HG02798 (cell line): ENCODE measurements around the gene KCNK1.
A peak's percentile ranks its signal among the peaks of the same experiment; 100 is the strongest.

Experiments used
- ATAC-seq: cut with Tn5 transposase; IDR thresholded peaks from one replicate; pipeline ENCODE4 v1.9.1; 2021; ENCODE audit warnings: mild to moderate bottlenecking; ENCODE audit not compliant: unreplicated experiment, poor library complexity

The KCNK1 gene

DNA sequence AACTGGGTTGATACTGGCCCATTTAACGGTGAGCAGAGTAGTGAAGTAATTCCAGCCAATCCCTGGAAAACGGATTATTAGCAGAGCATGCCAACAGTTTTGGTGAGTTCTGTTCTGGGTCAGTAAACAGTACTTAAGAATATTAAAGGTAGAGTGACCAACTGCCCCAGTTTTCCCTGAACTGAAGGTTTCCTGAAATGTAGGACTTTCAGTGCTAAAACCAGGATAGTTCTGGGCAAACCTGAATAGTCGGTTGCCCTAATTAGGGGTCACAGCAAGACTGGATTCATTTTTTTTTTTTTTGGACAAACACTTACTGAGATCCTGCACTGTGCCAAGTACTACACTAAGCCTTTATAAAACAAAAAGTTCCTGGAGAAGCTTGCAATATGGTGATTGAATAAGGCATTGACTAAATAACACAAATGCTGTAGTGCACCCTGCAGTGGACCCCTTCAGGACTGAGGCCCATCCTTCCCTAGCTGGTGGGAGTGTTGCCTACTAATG is 75.9 kb downstream of the KCNK1 start:
- ATAC-seq, result no peak

DNA sequence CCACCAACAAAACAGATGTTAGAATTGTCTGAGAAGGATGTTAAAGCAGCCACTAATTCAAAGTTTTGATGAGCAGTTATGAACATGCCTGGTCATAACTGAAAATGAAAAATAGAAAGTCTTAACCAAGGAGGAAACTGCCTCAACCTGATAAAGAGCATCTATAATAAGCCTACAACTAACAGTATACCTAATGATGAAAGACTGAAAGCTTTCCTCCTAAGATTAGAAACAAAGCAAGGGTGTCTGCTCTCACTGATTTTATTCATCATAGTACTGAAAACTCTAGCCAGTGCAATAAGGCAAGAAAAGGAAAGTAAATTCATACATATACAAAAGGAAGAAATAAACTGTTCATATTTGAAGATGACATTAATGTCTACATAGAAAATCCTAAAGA is 82.0 kb downstream of the KCNK1 start:
- peak; percentile 78 for ATAC-seq

DNA sequence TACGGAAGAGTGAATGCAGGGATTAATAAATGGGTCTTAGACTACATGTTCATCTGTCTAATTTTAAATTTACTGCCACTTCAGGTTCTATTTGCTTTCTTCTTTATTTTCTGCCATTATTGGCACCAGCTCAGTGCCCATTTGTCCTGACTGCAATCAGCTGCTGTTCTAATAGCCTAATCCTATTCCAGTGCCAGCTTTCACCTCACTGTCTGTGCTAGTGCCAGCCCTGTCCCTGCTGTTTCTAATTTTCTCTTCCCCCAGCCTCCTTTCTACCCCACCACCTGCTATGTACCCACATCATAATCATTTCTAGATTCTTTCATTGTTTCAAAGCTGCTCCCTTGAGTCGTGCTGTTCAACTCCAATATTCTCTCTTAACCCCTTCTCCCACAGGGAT is 86.4 kb downstream of the KCNK1 start:
- ATAC-seq, result no peak

DNA sequence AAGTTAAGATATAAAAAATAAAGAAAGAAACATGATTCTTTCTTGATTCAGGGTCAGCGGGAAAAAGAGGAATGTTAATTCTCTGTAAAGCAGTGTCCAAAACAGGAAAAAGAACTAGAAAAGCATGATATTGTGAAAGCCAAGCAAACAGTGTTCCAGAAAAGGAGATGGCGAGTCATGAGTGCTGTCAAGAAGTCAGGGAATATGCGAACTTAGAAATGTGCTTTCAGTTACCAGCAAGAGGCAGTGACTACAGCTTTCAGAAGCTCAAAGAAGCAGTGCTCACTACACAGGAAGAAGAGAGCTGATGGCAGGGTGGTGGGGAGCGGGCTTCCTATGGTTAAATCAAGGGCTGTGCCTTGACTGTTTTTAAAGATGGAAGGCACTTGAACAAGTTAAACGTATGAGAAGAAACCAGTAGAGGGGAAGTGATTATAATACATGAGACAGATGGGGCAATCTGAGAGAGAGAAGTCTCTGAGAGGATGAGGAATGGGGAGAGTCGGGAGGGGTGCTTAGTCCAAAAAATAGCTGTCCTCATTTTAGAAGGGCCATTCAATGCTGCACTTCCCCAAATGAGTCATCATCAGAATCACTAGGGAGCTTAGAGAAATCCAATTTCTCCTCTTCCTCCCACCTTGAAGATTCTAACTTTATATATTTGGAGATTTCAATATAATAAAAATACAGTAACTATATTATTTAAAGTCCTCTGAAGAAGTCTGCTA is 90.4 kb downstream of the KCNK1 start:
- ATAC-seq, result no peak

DNA sequence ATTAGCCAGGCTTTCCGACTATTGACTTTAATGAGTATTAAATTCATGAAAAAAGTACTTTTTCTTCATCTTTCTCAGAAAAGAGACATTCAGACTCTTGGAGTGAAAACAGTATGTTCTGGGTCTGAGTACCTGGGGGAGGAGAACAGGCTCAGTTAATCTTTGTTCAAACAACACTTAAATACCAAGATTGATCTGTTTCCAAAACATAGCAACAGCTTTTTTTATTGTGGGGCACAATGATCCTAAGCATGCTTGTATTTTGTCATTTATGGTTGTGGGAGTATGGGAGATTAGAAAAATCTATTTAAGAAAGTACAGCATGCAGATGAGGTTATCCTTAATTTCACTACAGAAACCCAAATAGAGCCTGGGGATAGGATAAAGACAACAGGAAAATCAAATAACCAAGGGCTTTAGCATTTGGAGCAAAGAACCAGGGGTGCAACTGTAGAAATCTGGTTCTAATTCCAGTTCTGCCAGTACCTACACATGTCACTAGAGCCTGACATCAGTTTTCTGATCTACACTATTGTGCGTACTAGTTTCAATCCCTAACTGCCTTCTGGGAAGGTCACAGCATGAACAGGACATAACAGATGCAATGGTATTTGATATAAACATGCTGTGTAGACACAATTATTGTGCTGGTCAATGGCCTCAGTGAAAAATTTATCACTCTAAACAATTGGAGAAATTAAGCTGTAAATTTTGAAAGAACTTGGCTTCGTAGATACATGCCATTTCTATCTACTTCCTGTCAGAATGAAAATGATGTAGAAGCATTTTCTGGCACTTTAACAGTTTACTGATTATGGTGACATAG is 91.2 kb downstream of the KCNK1 start:
- no peak for ATAC-seq

DNA sequence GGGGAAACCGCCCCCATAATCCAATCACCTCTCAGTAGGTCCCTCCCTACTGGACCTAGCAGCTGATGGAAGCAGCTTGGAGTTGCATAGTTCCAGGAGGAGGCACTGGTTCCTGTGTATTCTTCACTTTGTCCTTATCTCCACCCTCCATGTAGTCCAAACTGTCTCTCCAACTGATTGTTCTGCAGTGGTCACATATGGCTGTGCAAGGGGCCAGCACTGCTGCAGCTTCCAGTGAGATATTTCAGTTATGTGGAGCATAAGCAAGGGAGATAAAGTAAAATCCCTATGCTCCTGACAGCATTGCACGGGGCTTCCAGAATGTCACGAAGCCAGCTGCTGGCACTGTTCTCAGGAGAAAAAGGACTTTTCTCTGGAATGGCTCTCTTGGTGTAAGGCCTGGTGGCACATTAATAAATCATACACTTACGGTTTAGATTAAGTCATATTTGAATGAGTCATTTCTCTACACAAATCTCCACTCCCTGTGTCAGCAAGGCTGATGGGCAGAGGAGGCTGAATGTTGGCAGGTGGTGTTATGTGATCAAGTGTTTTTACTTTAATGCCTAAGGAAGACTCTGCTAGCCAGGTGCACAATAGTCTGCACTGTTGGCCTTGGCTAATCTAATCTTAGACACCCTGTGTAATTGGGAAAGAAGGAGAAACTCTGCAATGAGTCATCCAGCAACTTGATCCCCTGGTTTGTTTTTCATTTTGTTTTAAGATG is 93.4 kb downstream of the KCNK1 start:
- no peak for ATAC-seq

DNA sequence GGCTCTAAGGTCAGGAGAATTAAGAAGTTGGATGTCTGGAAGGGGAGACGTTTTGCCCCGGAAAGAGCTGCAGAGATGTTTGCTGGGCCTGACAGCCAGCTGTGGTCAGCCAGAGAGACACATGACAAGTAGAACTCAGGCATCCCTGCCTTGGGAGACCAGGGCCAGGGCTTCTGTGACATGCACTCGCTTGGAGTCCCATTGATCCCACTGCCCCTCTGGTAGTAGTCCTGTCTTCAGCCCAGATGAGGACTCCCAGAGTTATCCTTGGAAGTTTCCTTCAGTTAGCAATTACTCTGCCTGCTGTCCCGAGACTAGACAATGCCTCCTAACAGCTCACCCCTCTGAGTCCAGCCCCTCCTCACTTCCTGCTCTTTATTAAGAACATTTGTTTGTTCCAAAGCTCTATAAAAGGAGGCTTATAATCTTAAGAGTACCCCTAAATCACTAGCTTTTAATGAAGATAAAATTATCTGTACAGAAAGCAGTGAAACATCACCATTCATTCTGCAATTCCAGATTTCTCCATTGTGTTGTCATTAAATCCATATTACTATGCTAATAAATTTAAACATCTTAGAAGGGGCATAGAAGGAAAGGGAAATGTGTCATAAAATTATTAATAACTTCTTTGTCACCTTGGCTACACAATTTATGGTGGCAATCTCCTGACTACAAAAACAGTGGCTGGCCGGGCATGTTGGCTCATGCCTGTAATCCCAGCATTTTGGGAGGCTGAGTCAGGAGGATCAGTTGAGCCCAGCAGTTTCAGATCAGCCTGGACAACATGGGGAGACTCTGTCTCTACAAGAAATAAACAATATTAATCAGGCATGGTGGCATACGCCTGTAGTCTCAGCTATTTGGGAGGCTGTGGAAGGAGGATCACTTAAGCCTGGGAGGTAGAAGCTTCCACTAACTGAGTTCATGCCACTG is 94.2 kb downstream of the KCNK1 start:
- no peak for ATAC-seq

DNA sequence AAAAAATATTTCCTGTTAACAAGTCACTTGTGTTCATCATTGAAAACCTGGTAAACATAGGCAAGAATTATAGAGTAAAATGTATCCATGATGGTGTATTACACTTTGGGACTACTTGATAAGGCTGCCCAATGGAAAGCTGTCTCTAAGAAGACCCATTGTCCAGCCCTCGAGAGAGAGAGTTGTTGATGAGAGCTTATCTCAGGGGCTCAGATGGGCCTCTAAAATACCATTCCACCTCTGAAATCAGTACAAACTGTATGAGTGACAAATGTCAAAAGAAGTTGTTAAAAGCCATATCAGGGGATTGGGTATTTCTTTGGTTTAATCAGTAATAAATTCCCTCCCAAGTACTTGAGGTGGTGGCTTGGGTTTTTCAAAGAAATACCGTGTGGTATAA is 96.1 kb downstream of the KCNK1 start:
- no peak for ATAC-seq

DNA sequence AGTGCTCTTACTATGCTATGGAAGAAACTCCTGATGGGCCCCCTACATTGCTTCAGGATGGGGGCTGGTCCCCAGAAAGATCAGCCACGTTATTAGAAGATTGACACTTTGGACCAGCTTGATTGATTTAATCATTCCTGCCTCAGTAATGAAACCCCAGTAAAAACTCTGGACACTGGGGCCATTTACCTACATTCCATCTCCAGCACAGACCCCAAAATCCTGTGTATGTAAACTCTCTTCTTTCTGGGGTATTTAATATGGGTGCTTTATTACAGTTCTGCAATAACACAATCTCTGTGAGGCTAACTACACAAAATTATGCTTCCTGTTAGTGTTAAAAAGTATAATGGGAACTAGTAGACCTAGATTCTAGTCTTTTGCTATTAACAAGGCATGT is 96.6 kb downstream of the KCNK1 start:
- no peak for ATAC-seq

DNA sequence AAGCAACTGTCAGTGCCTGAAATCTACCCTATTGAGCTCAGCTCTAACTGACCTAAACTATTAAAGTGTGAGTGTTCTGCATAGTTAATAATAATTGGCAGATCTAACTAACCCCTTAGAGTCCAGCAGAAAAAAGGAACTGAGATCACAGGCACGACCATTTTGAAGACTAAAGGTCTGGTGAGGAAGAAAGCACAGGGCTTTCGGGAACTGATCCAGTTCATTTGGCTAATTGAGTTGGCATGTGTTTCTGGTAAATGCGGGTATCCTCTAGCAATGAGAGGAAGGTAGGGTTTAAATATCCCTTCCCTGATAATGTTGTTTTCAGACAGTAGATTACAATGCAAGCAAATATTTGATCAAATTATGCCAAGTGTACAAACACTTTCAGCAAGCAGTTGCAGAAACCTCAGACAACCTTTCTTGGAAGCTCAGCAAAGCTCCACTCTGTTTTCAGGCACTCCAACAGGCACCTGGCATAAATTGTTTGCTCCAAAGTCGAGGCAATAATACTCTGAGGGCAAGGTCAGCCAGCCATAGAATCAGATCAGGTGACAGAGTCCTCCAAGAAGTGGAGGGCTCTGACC is 100.8 kb downstream of the KCNK1 start:
- no peak for ATAC-seq

DNA sequence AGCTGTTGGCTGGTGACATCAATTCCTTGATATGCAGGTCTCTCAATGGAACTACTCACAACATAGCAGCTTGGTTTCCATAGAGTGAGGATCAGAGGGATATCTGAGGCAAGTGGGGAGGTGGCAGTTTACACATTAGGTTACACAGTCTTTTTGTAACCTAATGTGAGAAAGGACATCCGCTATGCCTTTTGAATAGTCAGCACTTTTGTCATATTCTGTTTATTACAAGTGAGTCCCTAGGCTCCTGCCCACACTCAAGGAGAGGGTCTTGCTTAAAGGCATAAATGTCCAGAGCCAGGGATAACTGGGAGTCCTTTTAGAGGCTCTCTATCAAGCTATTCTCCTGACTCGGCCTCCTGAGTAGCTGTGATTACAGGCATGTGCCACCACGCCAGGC is 104.2 kb downstream of the KCNK1 start:
- no peak for ATAC-seq

DNA sequence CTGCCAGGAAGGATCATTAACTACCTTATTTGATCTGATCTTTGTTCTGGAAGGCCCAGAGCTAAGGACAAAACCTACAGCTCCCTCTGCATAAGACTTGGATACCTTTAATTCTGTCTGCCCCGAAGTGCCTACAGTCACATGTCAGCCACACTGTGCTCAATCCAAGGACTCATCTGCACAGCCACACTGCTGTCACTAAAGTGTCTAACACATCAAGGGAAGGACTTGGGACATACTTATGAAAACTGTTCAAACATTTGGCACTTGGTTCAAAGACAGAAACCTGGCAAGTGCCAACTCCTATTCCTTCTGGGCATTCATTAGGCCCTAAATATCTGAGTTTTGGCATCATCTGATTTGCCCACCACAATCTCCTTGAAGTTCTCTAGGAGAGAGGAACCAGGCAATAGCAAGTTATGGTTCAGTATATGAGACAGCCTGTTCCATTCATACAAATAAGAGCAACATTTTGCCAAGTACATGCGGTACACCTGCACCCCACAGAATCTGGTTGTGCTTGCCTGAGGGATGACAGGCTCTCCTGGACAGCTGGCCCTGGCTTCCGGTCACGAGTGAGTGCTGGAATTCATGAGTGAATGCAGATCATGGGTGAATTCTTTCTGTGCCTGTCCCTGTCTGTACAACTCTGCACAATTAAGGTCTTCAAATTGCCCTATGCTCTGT is 105.9 kb downstream of the KCNK1 start:
- no peak for ATAC-seq

DNA sequence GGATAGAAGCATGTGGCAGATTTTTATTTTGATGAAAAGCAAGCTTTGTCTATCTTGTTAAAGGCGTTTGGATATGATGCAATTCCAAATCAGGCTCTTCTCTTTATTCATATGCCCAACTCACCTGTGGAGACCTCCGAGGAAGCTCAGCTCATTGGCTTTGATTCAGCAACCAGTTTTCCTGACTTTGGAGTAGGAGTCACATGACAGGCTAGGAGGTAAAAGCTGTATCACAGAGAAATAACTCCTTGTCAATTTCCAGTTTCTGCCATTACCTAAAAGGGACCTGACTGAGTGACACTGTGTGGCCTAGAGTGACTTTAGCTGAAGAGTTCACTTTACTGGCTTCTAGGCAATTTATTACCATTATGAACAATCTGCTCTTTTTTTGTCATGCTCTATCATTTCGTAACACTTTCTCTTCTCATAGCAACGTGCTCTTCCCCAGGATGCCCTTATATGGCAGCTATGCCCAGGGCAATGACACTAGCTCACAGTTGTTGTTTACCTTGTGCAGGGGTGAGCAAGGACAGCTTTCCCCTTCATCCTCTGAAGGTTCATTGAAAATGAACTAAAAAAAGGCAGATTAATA is 107.2 kb downstream of the KCNK1 start:
- peak; percentile 70 for ATAC-seq
